Measurements from ENCODE around the gene C4orf50. TPM values are rescaled to one million over a fixed set of nuclear protein-coding genes. Genes with fewer than 3 reads are reported as not detected.

Gene C4orf50
- total and polyA plus RNA-seq, 11 donors, result 0.05 to 0.11 TPM; not detected in 9

DNA sequence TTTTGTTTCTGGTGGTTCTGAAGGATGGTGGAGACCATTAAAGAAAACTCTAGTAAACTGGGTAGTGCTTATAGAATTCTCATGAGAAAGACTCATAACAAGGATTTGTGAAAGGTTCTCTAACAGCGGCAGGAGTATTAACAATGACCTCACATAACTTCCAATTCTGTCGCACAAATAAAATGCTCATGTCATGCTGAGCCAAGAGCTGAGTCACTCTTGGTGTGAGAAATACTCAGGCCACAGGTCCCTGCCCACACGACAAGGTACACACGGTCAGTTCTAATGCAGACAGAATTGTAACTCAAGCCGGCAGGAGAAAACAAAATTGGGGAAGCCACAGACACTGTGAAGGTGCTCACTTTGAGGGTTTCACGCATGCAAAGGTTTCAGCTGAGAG is 34.4 kb upstream of the C4orf50 start:
- TF ChIP-seq, protein P1, sequence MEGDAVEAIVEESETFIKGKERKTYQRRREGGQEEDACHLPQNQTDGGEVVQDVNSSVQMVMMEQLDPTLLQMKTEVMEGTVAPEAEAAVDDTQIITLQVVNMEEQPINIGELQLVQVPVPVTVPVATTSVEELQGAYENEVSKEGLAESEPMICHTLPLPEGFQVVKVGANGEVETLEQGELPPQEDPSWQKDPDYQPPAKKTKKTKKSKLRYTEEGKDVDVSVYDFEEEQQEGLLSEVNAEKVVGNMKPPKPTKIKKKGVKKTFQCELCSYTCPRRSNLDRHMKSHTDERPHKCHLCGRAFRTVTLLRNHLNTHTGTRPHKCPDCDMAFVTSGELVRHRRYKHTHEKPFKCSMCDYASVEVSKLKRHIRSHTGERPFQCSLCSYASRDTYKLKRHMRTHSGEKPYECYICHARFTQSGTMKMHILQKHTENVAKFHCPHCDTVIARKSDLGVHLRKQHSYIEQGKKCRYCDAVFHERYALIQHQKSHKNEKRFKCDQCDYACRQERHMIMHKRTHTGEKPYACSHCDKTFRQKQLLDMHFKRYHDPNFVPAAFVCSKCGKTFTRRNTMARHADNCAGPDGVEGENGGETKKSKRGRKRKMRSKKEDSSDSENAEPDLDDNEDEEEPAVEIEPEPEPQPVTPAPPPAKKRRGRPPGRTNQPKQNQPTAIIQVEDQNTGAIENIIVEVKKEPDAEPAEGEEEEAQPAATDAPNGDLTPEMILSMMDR (IDR thresholded peaks at IDR 0.05), result no peak
- TF ChIP-seq POLR2A (IDR thresholded peaks at IDR 0.05), result no peak
- Histone ChIP-seq H3K27me3 (peaks cover 0 to 6% (median 0%) of the 10 kb centered on the region in 9 donors), H3K36me3 (no peaks in the 10 kb centered on the region), H3K9me3 (peaks cover 0 to 12% (median 2%) of the 10 kb centered on the region in 12 donors), H3K4me3 (no peak overlapping the region), H3K4me1 (no peaks in the 10 kb centered on the region), H3K27ac (no peak overlapping the region)
- DNase-seq, result no peak
- WGBS, 4 donors, result 73 to 79% (median 75%) methylated on average over 6 of the region's 6 CpGs
- ATAC-seq, result no peak
- intact Hi-C loops (cut with DNase I), result no loop called here

DNA sequence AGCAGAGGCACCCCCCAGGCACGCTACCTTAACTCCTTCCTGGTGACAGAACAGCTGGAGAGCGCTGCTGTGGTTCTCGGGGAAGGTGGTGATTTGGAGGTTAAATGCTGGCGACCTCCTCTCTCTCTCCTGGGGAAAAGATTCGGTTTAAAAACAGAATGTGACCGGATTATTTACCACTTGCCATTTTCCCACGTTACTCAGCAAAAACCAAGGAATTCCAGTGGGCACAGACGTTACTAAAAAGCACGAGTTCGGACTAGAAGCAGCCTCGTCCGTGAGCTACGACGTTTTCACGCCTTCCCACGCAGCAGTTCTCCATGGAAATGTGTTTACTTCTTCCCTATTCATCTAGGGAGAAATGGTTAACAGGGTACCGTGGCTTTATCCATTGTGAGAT is 32.3 kb upstream of the C4orf50 start:
- Histone ChIP-seq H3K27ac (no peak overlapping the region), H3K9me3 (no peaks in the 10 kb centered on the region), H3K4me3 (no peak overlapping the region), H3K4me1 (no peaks in the 10 kb centered on the region), H3K36me3 (no peaks in the 10 kb centered on the region), H3K27me3 (peaks cover 0 to 14% (median 0%) of the 10 kb centered on the region in 9 donors)
- no peak for TF ChIP-seq POLR2A (IDR thresholded peaks at IDR 0.05)
- TF ChIP-seq, protein P1 (IDR thresholded peaks at IDR 0.05), result no peak
- DNase-seq (no peak), ATAC-seq (no peak)
- WGBS, 4 donors, result 59 to 65% (median 64%) methylated on average over 17 of the region's 17 CpGs
- intact Hi-C loops (cut with DNase I), result no loop called here

DNA sequence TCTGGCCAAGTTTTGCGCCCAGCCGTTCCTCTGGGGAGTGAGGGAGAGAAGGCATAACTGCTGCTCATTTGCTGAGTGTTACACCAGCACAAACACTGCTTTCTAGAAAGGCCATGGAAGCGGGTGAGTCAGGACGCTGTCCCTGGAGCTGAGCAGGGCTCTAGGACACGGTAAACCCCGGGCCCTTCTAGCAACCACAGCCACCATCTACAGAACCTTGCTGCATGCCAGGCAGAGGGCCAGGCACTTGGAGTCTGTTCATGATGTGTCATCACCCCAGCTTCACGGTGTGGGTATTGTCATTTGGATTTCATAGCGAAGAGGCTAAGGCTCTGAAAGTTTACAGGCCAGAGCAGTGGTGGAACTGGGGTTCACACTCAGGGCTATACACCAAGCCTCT is 31.8 kb upstream of the C4orf50 start:
- peaks cover 0 to 19% (median 0%) of the 10 kb centered on the region in 9 donors for H3K27me3 ChIP-seq
- H3K9me3 ChIP-seq, result no peaks in the 10 kb centered on the region
- ATAC-seq (peak in 2 of 4 donors; percentile 22 to 37), DNase-seq (no peak)
- WGBS, 4 donors, result 70 to 79% (median 74%) methylated on average over 7 to 8 of the region's 8 CpGs
- intact Hi-C loops (cut with DNase I), result no loop called here
- H3K36me3 ChIP-seq, result no peaks in the 10 kb centered on the region
- H3K4me1 ChIP-seq, result no peaks in the 10 kb centered on the region
- no peak overlapping the region for H3K4me3 ChIP-seq
- TF ChIP-seq POLR2A (IDR thresholded peaks at IDR 0.05), result no peak
- TF ChIP-seq, protein P1 (IDR thresholded peaks at IDR 0.05), result no peak
- H3K27ac ChIP-seq, result no peak overlapping the region

DNA sequence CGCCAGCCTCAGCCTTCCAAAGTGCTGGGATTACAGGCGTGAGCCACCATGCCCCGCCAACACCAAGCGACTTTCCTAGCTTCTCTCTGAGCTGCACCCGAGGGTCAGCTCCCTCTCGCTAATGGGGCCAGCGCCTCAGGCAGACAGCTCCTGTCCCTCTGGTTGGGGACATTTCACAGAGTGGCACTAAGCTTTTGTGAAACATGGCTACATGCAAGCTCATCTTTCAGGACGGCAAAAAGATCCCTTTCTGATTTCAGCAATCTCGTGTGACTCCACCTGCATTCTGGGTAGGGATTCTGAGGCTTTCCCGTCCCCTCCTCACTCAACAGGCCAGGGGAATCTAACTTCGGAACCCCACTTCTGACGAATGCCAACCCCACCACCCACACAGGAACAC is 31.0 kb upstream of the C4orf50 start:
- H3K27me3 ChIP-seq, result peaks cover 0 to 25% (median 1%) of the 10 kb centered on the region in 9 donors

More for the DNA sequence above, 31.0 kb upstream of the C4orf50 start:
- no peak for DNase-seq
- no peaks in the 10 kb centered on the region for H3K9me3 ChIP-seq
- TF ChIP-seq POLR2A (IDR thresholded peaks at IDR 0.05), result no peak
- TF ChIP-seq, protein P1 (IDR thresholded peaks at IDR 0.05), result no peak
- no peak overlapping the region for H3K27ac ChIP-seq
- H3K4me3 ChIP-seq, result no peak overlapping the region
- intact Hi-C loops (cut with DNase I), result no loop called here
- 87 to 93% (median 89%) methylated on average over 12 of the region's 12 CpGs for WGBS, 4 donors
- no peaks in the 10 kb centered on the region for H3K36me3 ChIP-seq
- no peaks in the 10 kb centered on the region for H3K4me1 ChIP-seq
- no peak for ATAC-seq

Data from heart left ventricle (tissue), 16 donors.